Retinal pigment epithelial cell (primary cell): ENCODE data around the gene RAB30.
"Not testable (repeated sequence)": the region's sequence is repeated elsewhere in the genome, so short reads cannot be mapped to it uniquely, and the experiment has no call there.

ENCODE experiments used
- DNase-seq: peaks from one replicate; pipeline ENCODE4 v3.0.0-alpha.2; 2010; ENCODE audit warnings: low read depth
- H3K4me3 ChIP-seq: 2 replicates; pipeline ENCODE4 v1.5.1; 2011; ENCODE audit warnings: mild to moderate bottlenecking, low read length, control low read depth, moderate library complexity
- CTCF ChIP-seq: conservative IDR thresholded peaks from 2 replicates; pipeline ENCODE4 v1.5.1; 2011; ENCODE audit warnings: low read depth, low read length, control low read depth, inconsistent platforms

Gene RAB30

DNA sequence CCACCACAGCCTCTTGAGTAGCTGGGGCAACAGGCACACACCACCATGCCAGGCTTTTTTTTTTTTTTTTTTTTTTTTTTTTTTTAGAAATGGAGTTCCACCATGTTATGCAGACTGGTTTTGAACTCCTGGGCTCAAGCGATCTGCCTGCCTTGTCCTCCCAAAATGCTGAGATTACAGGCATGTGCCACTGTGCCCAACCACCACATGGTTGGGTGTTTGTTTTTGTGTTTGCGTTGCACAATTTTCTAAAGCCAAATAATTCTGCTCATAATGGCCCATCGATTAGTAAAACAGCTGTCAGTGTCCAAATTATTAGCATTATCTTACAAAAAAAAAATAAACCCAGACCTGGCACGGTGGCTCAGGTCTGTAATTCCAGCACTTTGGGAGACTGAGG, 104.3 kb downstream of the RAB30 start:
- DNase-seq: no peak
- H3K4me3 ChIP-seq: no peak overlapping the region
- TF ChIP-seq CTCF: no peak

GRCh38 chr11:82962021-82962420, 109.7 kb downstream of the RAB30 start:
- DNase-seq, H3K4me3 ChIP-seq: not testable (repeated sequence)

- no peak for DNase-seq
- TF ChIP-seq CTCF: no peak
- H3K4me3 ChIP-seq: no peak overlapping the region
Observed at GRCh38 chr11:82960779-82961143, 110.9 kb downstream of the RAB30 start.

- no peak for DNase-seq
- no peak overlapping the region for H3K4me3 ChIP-seq
- TF ChIP-seq CTCF: no peak
Observed at GRCh38 chr11:82959987-82960778, 111.5 kb downstream of the RAB30 start.

GRCh38 chr11:82955736-82956453, 115.8 kb downstream of the RAB30 start:
- DNase-seq, H3K4me3 ChIP-seq: not testable (repeated sequence)

DNA sequence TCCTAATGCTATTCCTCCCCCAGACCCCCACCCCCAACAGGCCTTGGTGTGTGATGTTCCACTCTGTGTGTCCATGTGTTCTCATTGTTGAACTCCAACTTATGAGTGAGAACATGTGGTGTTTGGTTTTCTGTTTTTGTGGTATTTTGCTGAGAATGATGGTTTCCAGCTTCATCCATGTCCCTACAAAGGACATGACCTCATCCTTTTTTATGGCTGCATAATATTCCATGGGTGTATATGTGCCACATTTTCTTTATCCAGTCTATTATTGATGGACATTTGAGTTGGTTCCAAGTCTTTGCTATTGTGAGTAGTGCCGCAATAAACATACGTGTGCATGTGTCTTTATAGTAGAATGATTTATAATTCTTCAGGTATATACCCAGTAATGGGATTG, 121.2 kb downstream of the RAB30 start:
- not testable (repeated sequence) for DNase-seq

DNA sequence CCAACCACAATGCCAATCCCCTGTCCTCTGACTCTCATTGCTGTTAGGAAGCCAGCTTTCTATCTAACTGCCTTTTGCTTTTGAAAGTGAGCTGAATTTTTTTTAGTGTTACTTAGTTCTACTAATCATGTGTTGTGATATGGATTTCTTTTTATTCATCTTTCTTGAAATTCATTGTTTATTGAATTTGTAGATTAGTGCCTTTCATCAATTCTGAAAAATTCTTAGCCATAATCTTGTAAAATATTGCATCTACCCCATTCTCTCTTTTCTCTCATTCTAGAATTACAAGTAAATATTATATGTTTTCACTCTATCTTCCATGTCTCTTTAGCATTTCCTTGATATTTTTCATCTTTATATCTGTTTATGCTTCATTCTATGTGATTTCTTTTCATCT, 122.3 kb downstream of the RAB30 start:
- no peak for TF ChIP-seq CTCF
- H3K4me3 ChIP-seq: no peak overlapping the region
- DNase-seq: no peak

More for the DNA sequence above, 121.2 kb downstream of the RAB30 start:
- not testable (repeated sequence) for H3K4me3 ChIP-seq

DNA sequence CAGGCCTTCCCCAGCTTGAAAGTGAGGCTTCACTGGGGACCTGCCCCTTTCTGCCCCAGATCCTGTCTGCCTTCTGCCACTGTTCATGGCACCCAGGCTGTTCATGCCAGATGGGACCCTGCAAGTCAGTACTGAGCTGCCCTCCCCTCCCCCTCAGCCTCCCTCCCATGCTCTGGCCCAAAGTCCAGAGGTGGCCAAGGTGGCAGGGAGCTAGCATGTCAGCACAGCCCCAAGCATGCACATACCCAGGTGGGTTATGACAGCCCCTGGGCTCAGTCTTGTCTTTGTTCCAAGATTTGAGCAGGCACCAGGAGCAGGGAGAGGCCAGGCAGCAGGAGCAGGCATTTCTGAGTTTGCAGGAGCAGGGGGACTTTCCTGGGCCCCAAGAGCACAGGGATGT, 126.0 kb downstream of the RAB30 start:
- DNase-seq: no peak
- TF ChIP-seq CTCF: no peak
- H3K4me3 ChIP-seq: no peak overlapping the region

GRCh38 chr11:82945041-82945440, 126.7 kb downstream of the RAB30 start:
- H3K4me3 ChIP-seq, DNase-seq: not testable (repeated sequence)
